PC-3 (cell line): ENCODE data around the gene DIAPH1. TPM values are rescaled to one million over a fixed set of nuclear protein-coding genes. Genes with fewer than 3 reads are reported as not detected.

Experiments used
- ATAC-seq: fragments of 200-7000 bp; cut with Tn5 transposase; 2 replicates; pipeline ENCODE4 v1.9.1; 2020; ENCODE audit warnings: mild to moderate bottlenecking, moderate library complexity
- BruUV-seq: library from RNA; stranded (reverse); fragments of 400-500 nt; replicated peaks from 2 replicates; lab custom pipeline; 2021; lab: Mats Ljungman, UMichigan
- CTCF ChIA-PET: fragments of 300-600 bp; sonication (Branson Sonifier 250); formaldehyde crosslinking; loops from one replicate; lab custom pipeline; 2022; ENCODE audit warnings: antibody characterized with exemption; lab: Charles Lee
- POLR2A ChIA-PET: fragments of 300-600 bp; sonication (Branson Sonifier 250); formaldehyde crosslinking; loops from one replicate; lab custom pipeline; 2022; ENCODE audit warnings: antibody characterized with exemption; ENCODE audit not compliant: unreplicated experiment; lab: Charles Lee
- DNase-seq: peaks from one replicate; pipeline ENCODE4 v3.0.0-alpha.2; 2015
- H2AFZ ChIP-seq: fragments of 300-600 bp; sonication (generic); 2 replicates; pipeline ENCODE4 v1.6.0; 2016; ENCODE audit warnings: antibody characterized with exemption, low read length
- H3F3A ChIP-seq: fragments of 300-600 bp; sonication (generic); one replicate; pipeline ENCODE4 v1.6.0; 2017; ENCODE audit warnings: antibody characterized with exemption, low read length, control low read depth, mild to moderate bottlenecking; ENCODE audit not compliant: unreplicated experiment
- H3K27ac ChIP-seq: fragments of 300-600 bp; sonication (generic); 2 replicates; pipeline ENCODE4 v1.5.1; 2016; ENCODE audit warnings: mild to moderate bottlenecking, low read length
- H3K27me3 ChIP-seq: fragments of 300-600 bp; sonication (generic); 2 replicates; pipeline ENCODE4 v1.6.1; 2016; ENCODE audit warnings: low read length, mixed read lengths
- H3K36me3 ChIP-seq: fragments of 300-600 bp; sonication (generic); 2 replicates; pipeline ENCODE4 v1.6.1; 2016; ENCODE audit warnings: low read depth, mixed run types, low read length, mixed read lengths
- H3K4me1 ChIP-seq: fragments of 300-600 bp; sonication (generic); 2 replicates; pipeline ENCODE4 v1.5.1; 2016; ENCODE audit warnings: low read length; ENCODE audit not compliant: insufficient read depth
- H3K4me2 ChIP-seq: fragments of 300-600 bp; sonication (generic); 2 replicates; pipeline ENCODE4 v1.6.0; 2016; ENCODE audit warnings: low read length
- H3K4me3 ChIP-seq: fragments of 300-600 bp; sonication (generic); 2 replicates; pipeline ENCODE4 v1.5.1; 2016; ENCODE audit warnings: mild to moderate bottlenecking, low read length, mixed read lengths
- H3K79me2 ChIP-seq: fragments of 300-600 bp; sonication (generic); 2 replicates; pipeline ENCODE4 v1.6.1; 2017; ENCODE audit warnings: low read length, mixed read lengths
- H3K9ac ChIP-seq: fragments of 300-600 bp; sonication (generic); 2 replicates; pipeline ENCODE4 v1.6.0; 2016; ENCODE audit warnings: mild to moderate bottlenecking, low read length
- H3K9me2 ChIP-seq: fragments of 300-600 bp; sonication (generic); replicated peaks from 2 replicates; pipeline ENCODE4 v1.6.1; 2016; ENCODE audit warnings: mixed run types, low read length, mixed read lengths
- H3K9me3 ChIP-seq: fragments of 300-600 bp; sonication (generic); 2 replicates; pipeline ENCODE4 v1.6.1; 2016; ENCODE audit warnings: low read length, mixed read lengths
- H4K20me1 ChIP-seq: fragments of 300-600 bp; sonication (generic); 2 replicates; pipeline ENCODE4 v1.6.1; 2016; ENCODE audit warnings: low read length, mixed read lengths
- EZH2 ChIP-seq: fragments of 300-600 bp; sonication (generic); IDR thresholded peaks from one replicate; pipeline ENCODE4 v1.6.1; 2017; ENCODE audit warnings: antibody characterized with exemption, mild to moderate bottlenecking, low read length; ENCODE audit not compliant: unreplicated experiment
- EZH2phosphoT487 ChIP-seq: fragments of 300-600 bp; sonication (generic); IDR thresholded peaks from 2 replicates; pipeline ENCODE4 v1.6.1; 2018; ENCODE audit warnings: mild to moderate bottlenecking, antibody characterized with exemption, low read length, borderline replicate concordance
- intact Hi-C: fragments of 100-400 bp; cut with micrococcal nuclease; formaldehyde crosslinking; loops from 2 replicates; pipeline ENCODE4 v1.9.0; 2023
- total RNA-seq: library from RNA; depleted of rRNA; stranded (reverse); fragments of >200 nt; gene quantifications from 2 replicates; pipeline ENCODE4 v1.2.3, GENCODE V29; 2014
- TF ChIP-seq, protein P1 (sequence below): fragments of 300-600 bp; sonication (generic); conservative IDR thresholded peaks from 2 replicates; pipeline ENCODE4 v1.5.1; 2017; ENCODE audit warnings: antibody characterized with exemption, low read depth, mild to moderate bottlenecking, low read length

DIAPH1 gene
- total RNA-seq, 1 experiment from 2014 or later: 51.9 TPM

DNA sequence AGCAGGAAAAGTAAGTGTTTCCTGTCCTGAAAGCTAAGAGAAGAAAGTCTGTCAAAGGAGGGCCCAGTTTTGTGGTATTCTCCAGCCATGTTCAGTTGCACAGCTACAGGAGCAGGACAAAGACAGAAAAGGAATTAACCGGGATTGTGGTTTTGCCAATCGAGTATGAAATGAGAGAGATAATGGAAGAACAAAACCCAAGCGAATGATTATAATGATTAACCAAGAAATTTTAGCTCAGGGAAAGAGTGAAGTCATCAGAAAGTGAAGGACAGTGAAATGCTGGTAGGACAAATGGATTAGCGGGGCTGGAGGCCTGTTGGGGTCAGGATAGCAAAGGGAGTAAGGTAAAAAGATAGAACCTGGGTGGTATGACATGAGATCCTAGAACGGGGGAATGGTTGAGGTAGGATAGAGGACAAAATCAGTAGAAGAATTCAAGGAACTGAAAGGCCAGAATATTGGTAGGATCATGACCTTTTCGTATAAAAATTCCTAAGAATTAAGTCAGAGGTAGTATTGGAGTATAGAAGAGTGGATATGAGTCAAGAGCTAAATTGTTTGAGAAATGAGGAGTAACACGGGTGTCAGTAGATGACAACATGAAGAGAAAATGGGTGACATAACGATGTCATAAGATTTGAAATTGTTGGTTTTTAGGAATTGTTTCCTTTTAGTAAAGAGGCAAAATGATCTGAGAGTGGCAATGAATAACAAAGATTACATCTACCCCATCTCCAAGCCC is 52.8 kb downstream of the DIAPH1 start:
- peaks cover 8% of the 10 kb centered on the region for H3F3A ChIP-seq
- ChIA-PET CTCF (interaction anchor here (0.6 kb wide), 1 partner anchor 653 kb away, joined by 3 read pairs; no protein-coding TSS in a partner anchor), POLR2A (no interaction called here)
- H3K4me3 ChIP-seq: no peak overlapping the region
- H3K9me2 ChIP-seq: no peaks in the 10 kb centered on the region
- H2AFZ ChIP-seq: no peak overlapping the region
- no TSS peak for BruUV-seq
- H3K27me3 ChIP-seq: no peaks in the 10 kb centered on the region
- H3K79me2 ChIP-seq: peaks cover 4% of the 10 kb centered on the region; the same call in 1 of the 2 replicates
- H3K4me2 ChIP-seq: no peak overlapping the region
- H3K9ac ChIP-seq: no peak overlapping the region
- intact Hi-C loops: loop anchor here (10.0 kb wide), 1 partner anchor 721 kb away; the partner anchor contains the start of genes PCDHA8 and PCDHA9
- TF ChIP-seq EZH2: no peak
- TF ChIP-seq, protein P1, sequence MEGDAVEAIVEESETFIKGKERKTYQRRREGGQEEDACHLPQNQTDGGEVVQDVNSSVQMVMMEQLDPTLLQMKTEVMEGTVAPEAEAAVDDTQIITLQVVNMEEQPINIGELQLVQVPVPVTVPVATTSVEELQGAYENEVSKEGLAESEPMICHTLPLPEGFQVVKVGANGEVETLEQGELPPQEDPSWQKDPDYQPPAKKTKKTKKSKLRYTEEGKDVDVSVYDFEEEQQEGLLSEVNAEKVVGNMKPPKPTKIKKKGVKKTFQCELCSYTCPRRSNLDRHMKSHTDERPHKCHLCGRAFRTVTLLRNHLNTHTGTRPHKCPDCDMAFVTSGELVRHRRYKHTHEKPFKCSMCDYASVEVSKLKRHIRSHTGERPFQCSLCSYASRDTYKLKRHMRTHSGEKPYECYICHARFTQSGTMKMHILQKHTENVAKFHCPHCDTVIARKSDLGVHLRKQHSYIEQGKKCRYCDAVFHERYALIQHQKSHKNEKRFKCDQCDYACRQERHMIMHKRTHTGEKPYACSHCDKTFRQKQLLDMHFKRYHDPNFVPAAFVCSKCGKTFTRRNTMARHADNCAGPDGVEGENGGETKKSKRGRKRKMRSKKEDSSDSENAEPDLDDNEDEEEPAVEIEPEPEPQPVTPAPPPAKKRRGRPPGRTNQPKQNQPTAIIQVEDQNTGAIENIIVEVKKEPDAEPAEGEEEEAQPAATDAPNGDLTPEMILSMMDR: no peak
- no peak for TF ChIP-seq EZH2phosphoT487
- peak; percentile 45 for ATAC-seq
- no peaks in the 10 kb centered on the region for H3K9me3 ChIP-seq
- H4K20me1 ChIP-seq: no peaks in the 10 kb centered on the region
- H3K4me1 ChIP-seq: peaks cover 26% of the 10 kb centered on the region
- peak; percentile 34 for DNase-seq
- peaks cover 75% of the 10 kb centered on the region for H3K36me3 ChIP-seq
- peak overlapping the region; percentile 89 for H3K27ac ChIP-seq

DNA sequence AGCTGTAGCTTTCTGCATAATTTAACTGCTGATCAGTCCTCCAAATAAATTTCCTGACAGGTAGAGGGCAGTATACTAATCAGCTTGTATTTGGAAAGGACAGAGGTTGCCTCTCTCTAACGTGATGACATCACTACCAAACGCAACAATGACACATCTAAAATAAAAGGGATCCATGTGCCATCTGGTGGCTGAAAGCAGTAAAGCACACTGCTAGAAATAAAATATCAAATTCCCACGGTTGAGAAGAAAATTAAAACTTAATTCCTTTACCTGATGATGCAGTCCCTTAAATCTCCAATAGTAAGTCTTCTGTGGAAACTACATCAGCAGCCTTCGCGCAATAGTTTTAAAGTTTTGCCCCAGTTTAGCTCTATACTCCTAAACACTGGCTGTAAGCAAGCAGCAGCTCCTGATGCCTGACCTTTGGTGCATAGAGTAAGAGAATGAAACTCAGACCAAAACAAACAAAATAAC is 54.5 kb downstream of the DIAPH1 start:
- Histone ChIP-seq H3K9ac (peak overlapping the region; percentile 69), H3K36me3 (peaks cover 71% of the 10 kb centered on the region), H3K9me2 (no peaks in the 10 kb centered on the region), H3K27ac (peak overlapping the region; percentile 89), H3K9me3 (no peaks in the 10 kb centered on the region), H3F3A (peaks cover 8% of the 10 kb centered on the region), H3K27me3 (no peaks in the 10 kb centered on the region), H3K4me3 (no peak overlapping the region), H3K4me1 (peaks cover 42% of the 10 kb centered on the region), H4K20me1 (no peaks in the 10 kb centered on the region), H3K4me2 (peak overlapping the region; percentile 61), H2AFZ (peak overlapping the region; percentile 49; the same call in 1 of the 2 replicates), H3K79me2 (peaks cover 8% of the 10 kb centered on the region; the same call in 1 of the 2 replicates)
- no peak for TF ChIP-seq EZH2
- no peak for TF ChIP-seq EZH2phosphoT487
- TF ChIP-seq, protein P1: peak; percentile 92
- ATAC-seq: no peak; the same call in 1 of the 2 replicates
- DNase-seq: peak; percentile 89
- intact Hi-C loops: loop anchor here (1.0 to 10.0 kb wide), 2 partner anchors 167 to 719 kb away; partner anchors contain the start of genes PCDHA8, PCDHA9 and PCDHGB5
- CTCF ChIA-PET: interaction anchor here (0.6 to 1.1 kb wide), 8 partner anchors 11 to 723 kb away, joined by 3 to 7 read pairs (median 4); partner anchors contain the start of genes PCDHB2, PCDHGA1, PCDHGA5 and PCDHGB2
- POLR2A ChIA-PET: interaction anchor here (1.1 kb wide), 1 partner anchor 167 kb away, joined by 5 read pairs; the partner anchor contains the start of gene PCDHGB5
- BruUV-seq: no TSS peak
